IMR-90 (cell line): ENCODE measurements around the gene MMP10. TPM values are rescaled to one million over a fixed set of nuclear protein-coding genes. Genes with fewer than 3 reads are reported as not detected.

ENCODE experiments used
- ATAC-seq: fragments of 200-7000 bp; cut with Tn5 transposase; 2 replicates; pipeline ENCODE4 v1.9.1; 2020; ENCODE audit warnings: low read depth, mild to moderate bottlenecking, moderate library complexity
- BruUV-seq: library from RNA; stranded (reverse); fragments of 400-500 nt; replicated peaks from 2 replicates; lab custom pipeline; 2021; lab: Mats Ljungman, UMichigan
- CTCF ChIA-PET: fragments of 300-600 bp; formaldehyde crosslinking; extraction: SDS; loops from one replicate; lab custom pipeline; 2021; ENCODE audit warnings: antibody characterized with exemption; lab: Yijun Ruan, JAX
- POLR2A ChIA-PET: fragments of 300-600 bp; sonication (Branson Sonifier 250); formaldehyde crosslinking; loops from one replicate; lab custom pipeline; 2022; ENCODE audit warnings: antibody characterized with exemption; ENCODE audit not compliant: unreplicated experiment; lab: Charles Lee
- DNase-seq: peaks from one replicate; pipeline ENCODE4 v3.0.0; 2013
- H2AFZ ChIP-seq: replicated peaks from 2 replicates; pipeline ENCODE3; 2013; ENCODE audit warnings: low read length, mild to moderate bottlenecking; ENCODE audit not compliant: poor library complexity
- H2AK5ac ChIP-seq: 2 replicates; pipeline ENCODE4 v1.6.1; 2013; ENCODE audit warnings: low read depth, low read length, inconsistent platforms
- H2AK9ac ChIP-seq: replicated peaks from 2 replicates; pipeline ENCODE3; 2013; ENCODE audit warnings: mild to moderate bottlenecking, low read depth, low read length, moderate library complexity; ENCODE audit not compliant: poor library complexity
- H2BK120ac ChIP-seq: 2 replicates; pipeline ENCODE4 v1.6.1; 2013; ENCODE audit warnings: low read depth, low read length, inconsistent platforms
- H2BK15ac ChIP-seq: 3 replicates; pipeline ENCODE4 v1.6.1; 2013; ENCODE audit warnings: low read depth, low read length, inconsistent platforms
- H2BK20ac ChIP-seq: 2 replicates; pipeline ENCODE4 v1.6.1; 2013; ENCODE audit warnings: low read depth, mild to moderate bottlenecking, inconsistent platforms, low read length, moderate library complexity
- H2BK5ac ChIP-seq: 2 replicates; pipeline ENCODE4 v1.6.1; 2013; ENCODE audit warnings: mild to moderate bottlenecking, low read depth, low read length, inconsistent platforms; ENCODE audit not compliant: poor library complexity, severe bottlenecking
- H3K14ac ChIP-seq: replicated peaks from 2 replicates; pipeline ENCODE4 v1.6.1; 2013; ENCODE audit warnings: low read depth, low read length, inconsistent platforms
- H3K18ac ChIP-seq: 2 replicates; pipeline ENCODE4 v1.6.1; 2013; ENCODE audit warnings: low read depth, low read length, control low read depth
- H3K23ac ChIP-seq: 2 replicates; pipeline ENCODE4 v1.6.1; 2013; ENCODE audit warnings: low read depth, low read length, inconsistent platforms
- H3K27ac ChIP-seq: 2 replicates; pipeline ENCODE4 v1.5.1; 2013; ENCODE audit warnings: mild to moderate bottlenecking, control low read depth, low read length; ENCODE audit not compliant: insufficient read depth
- H3K27me3 ChIP-seq: 2 replicates; pipeline ENCODE4 v1.6.1; 2013; ENCODE audit warnings: low read length; ENCODE audit not compliant: control insufficient read depth, insufficient read depth
- H3K36me3 ChIP-seq: 2 replicates; pipeline ENCODE4 v1.6.1; 2013; ENCODE audit warnings: low read length, mixed read lengths; ENCODE audit not compliant: control insufficient read depth, insufficient read depth
- H3K4ac ChIP-seq: 2 replicates; pipeline ENCODE4 v1.6.1; 2013; ENCODE audit warnings: low read depth, low read length, inconsistent platforms
- H3K4me1 ChIP-seq: 2 replicates; pipeline ENCODE4 v1.6.1; 2013; ENCODE audit warnings: low read length, mixed read lengths; ENCODE audit not compliant: control insufficient read depth, insufficient read depth
- H3K4me2 ChIP-seq: 2 replicates; pipeline ENCODE4 v1.6.1; 2013; ENCODE audit warnings: low read depth, mild to moderate bottlenecking, control low read depth, low read length, moderate library complexity
- H3K4me3 ChIP-seq: 2 replicates; pipeline ENCODE4 v1.5.1; 2013; ENCODE audit warnings: low read depth, mild to moderate bottlenecking, control low read depth, low read length, moderate library complexity; ENCODE audit not compliant: insufficient read depth
- H3K56ac ChIP-seq: 2 replicates; pipeline ENCODE4 v1.6.1; 2013; ENCODE audit warnings: low read length, inconsistent platforms; ENCODE audit not compliant: insufficient read depth; ENCODE audit errors: extremely low read depth
- H3K79me1 ChIP-seq, 2 experiments: 2 replicates each; pipeline ENCODE4 v1.6.1; 2013; ENCODE audit warnings: low read length in 2 of 2, inconsistent platforms in 1 of 2, low read depth in 1 of 2
- H3K9ac ChIP-seq: 2 replicates; pipeline ENCODE4 v1.6.1; 2013; ENCODE audit warnings: low read depth, low read length, control low read depth
- H3K9me1 ChIP-seq: 2 replicates; pipeline ENCODE4 v1.6.1; 2013; ENCODE audit warnings: low read length, inconsistent platforms; ENCODE audit not compliant: insufficient read depth
- H3K9me3 ChIP-seq: 2 replicates; pipeline ENCODE4 v1.6.1; 2013; ENCODE audit warnings: low read length; ENCODE audit not compliant: control insufficient read depth, insufficient read depth
- H4K20me1 ChIP-seq: 2 replicates; pipeline ENCODE4 v1.6.1; 2013; ENCODE audit warnings: low read length, inconsistent platforms; ENCODE audit not compliant: insufficient read depth
- H4K5ac ChIP-seq: 2 replicates; pipeline ENCODE4 v1.6.1; 2013; ENCODE audit warnings: mild to moderate bottlenecking, low read depth, low read length, control low read depth
- H4K8ac ChIP-seq, 2 experiments: 2 replicates each; pipeline ENCODE4 v1.6.1; 2013; ENCODE audit warnings: low read depth in 2 of 2, low read length in 2 of 2, control low read depth in 1 of 2, inconsistent platforms in 1 of 2
- H4K91ac ChIP-seq: 2 replicates; pipeline ENCODE4 v1.6.1; 2013; ENCODE audit warnings: low read depth, low read length, inconsistent platforms; ENCODE audit not compliant: insufficient read depth
- BHLHE40 ChIP-seq: fragments of 150-350 bp; IDR thresholded peaks from 2 replicates; pipeline ENCODE4 v1.6.1; 2016; ENCODE audit warnings: mild to moderate bottlenecking, low read depth, low read length
- CEBPB ChIP-seq: IDR thresholded peaks from 2 replicates; pipeline ENCODE4 v1.6.1; 2012; ENCODE audit warnings: low read depth, low read length, improper control_type of control experiment
- CHD1 ChIP-seq: IDR thresholded peaks from 2 replicates; pipeline ENCODE4 v1.6.1; 2012; ENCODE audit warnings: low read depth, low read length, improper control_type of control experiment
- FOS ChIP-seq: fragments of 150-350 bp; IDR thresholded peaks from 2 replicates; pipeline ENCODE4 v1.6.1; 2016; ENCODE audit warnings: low read depth, low read length
- MAFK ChIP-seq: IDR thresholded peaks from 2 replicates; pipeline ENCODE4 v1.6.1; 2012; ENCODE audit warnings: low read depth, low read length, improper control_type of control experiment
- MAZ ChIP-seq: IDR thresholded peaks from 2 replicates; pipeline ENCODE4 v1.6.1; 2012; ENCODE audit warnings: low read depth, mild to moderate bottlenecking, low read length, improper control_type of control experiment, moderate library complexity, borderline replicate concordance
- MXI1 ChIP-seq: IDR thresholded peaks from 2 replicates; pipeline ENCODE4 v1.6.1; 2012; ENCODE audit warnings: low read depth, mild to moderate bottlenecking, low read length, moderate library complexity, borderline replicate concordance
- NFE2L2 ChIP-seq: fragments of 150-350 bp; IDR thresholded peaks from 2 replicates; pipeline ENCODE4 v1.6.1; 2016; ENCODE audit warnings: low read depth, mild to moderate bottlenecking, low read length
- POLR2A ChIP-seq: IDR thresholded peaks from 2 replicates; pipeline ENCODE4 v1.6.1; 2012; ENCODE audit warnings: mild to moderate bottlenecking, low read depth, low read length
- RAD21 ChIP-seq: IDR thresholded peaks from 2 replicates; pipeline ENCODE4 v1.6.1; 2012; ENCODE audit warnings: low read length, improper control_type of control experiment
- RCOR1 ChIP-seq: IDR thresholded peaks from 2 replicates; pipeline ENCODE4 v1.6.1; 2012; ENCODE audit warnings: mild to moderate bottlenecking, low read length, improper control_type of control experiment; ENCODE audit not compliant: insufficient replicate concordance
- RFX5 ChIP-seq: IDR thresholded peaks from 2 replicates; pipeline ENCODE4 v1.8.0; 2012; ENCODE audit warnings: low read depth, mild to moderate bottlenecking, low read length, moderate library complexity
- SMC3 ChIP-seq: fragments of 150-350 bp; IDR thresholded peaks from 2 replicates; pipeline ENCODE4 v1.6.1; 2016; ENCODE audit warnings: low read depth, mild to moderate bottlenecking, antibody characterized with exemption, low read length, moderate library complexity
- WGBS, 2 experiments: methylation state at CpG; one replicate each; pipeline versions ENCODE4 v1.1.5 to v1.1.7; 2013; ENCODE audit warnings: missing lambda C conversion rate in 2 of 2; ENCODE audit not compliant: insufficient read length in 1 of 2; ENCODE audit errors: extremely low coverage in 2 of 2; 5-methylcytosine and 5-hydroxymethylcytosine counted together
- dilution Hi-C: fragments of 300-500 bp; cut with HindIII; formaldehyde crosslinking; loops from one replicate; pipeline ENCODE4 v1.14.3; 2018; ENCODE audit warnings: low sequenced_read_pairs; ENCODE audit not compliant: unreplicated experiment
- in situ Hi-C: fragments of 300-500 bp; cut with MboI; formaldehyde crosslinking; loops from 3 replicates; pipeline ENCODE4 v1.14.3; 2019; ENCODE audit warnings: low sequenced_read_pairs, inconsistent platforms, mixed read lengths
- intact Hi-C: fragments of 100-400 bp; cut with micrococcal nuclease; formaldehyde crosslinking; loops from 2 replicates; pipeline ENCODE4 v1.10.0; 2022
- polyA plus RNA-seq, 3 experiments: library from polyadenylated mRNA; depleted of rRNA; stranded (reverse); fragments of >200 nt; gene quantifications; 2 replicates each; pipeline ENCODE4 v1.2.3, GENCODE V29; 2012; ENCODE audit warnings: low replicate concordance in 1 of 3
- total RNA-seq: library from RNA; depleted of rRNA; stranded (reverse); fragments of >200 nt; gene quantifications from 2 replicates; pipeline ENCODE4 v1.2.3, GENCODE V29; 2012
- TF ChIP-seq, protein P1 (sequence below): conservative IDR thresholded peaks from 2 replicates; pipeline ENCODE4 v1.5.1; 2012; ENCODE audit warnings: mild to moderate bottlenecking, low read depth, low read length, improper control_type of control experiment
- TF ChIP-seq, protein P2 (sequence below): fragments of 150-350 bp; IDR thresholded peaks from 2 replicates; pipeline ENCODE4 v1.6.1; 2017; ENCODE audit warnings: mild to moderate bottlenecking, antibody characterized with exemption, low read length, low read depth
- TF ChIP-seq, protein P3 (sequence below): fragments of 150-350 bp; IDR thresholded peaks from 2 replicates; pipeline ENCODE4 v1.6.1; 2016; ENCODE audit warnings: low read depth, mild to moderate bottlenecking, low read length, moderate library complexity, borderline replicate concordance

The MMP10 gene
- total and polyA plus RNA-seq, 2 of the 4 experiments (the other 2 are of a cell fraction), result not detected

DNA sequence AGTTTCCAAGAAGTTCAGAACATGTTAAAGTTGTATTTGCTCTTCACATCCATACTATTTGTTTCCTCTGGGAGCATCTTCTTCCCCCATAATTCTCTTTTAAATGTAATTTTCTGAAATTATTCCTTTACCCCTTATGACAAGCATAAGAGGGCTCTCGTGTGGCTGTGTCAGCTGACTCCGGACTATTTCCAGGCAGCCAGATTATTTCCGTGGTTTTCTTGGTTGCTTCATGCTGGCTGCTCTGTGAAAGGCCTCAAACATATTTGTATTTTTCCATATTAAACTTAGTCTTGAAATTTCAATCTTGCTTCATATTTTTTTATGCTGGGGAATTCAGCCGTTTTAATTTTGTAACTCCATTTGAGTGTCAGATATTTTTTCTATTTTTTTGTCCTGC, 20.3 kb upstream of the MMP10 start:
- POLR2A ChIA-PET, result no interaction called here
- H3K4me1 ChIP-seq, result peaks cover 5% of the 10 kb centered on the region

More for the DNA sequence above, 20.3 kb upstream of the MMP10 start:
- intact Hi-C loops, result no loop called here
- Histone ChIP-seq H3K36me3 (no peaks in the 10 kb centered on the region), H4K5ac (no peak overlapping the region), H3K56ac (no peak overlapping the region), H3K4ac (no peak overlapping the region), H2BK20ac (no peak overlapping the region), H4K91ac (no peak overlapping the region), H3K79me1 (no peaks in the 10 kb centered on the region), H2BK15ac (no peak overlapping the region), H3K9me3 (no peaks in the 10 kb centered on the region), H3K18ac (no peak overlapping the region), H4K8ac (no peak overlapping the region), H3K4me2 (no peak overlapping the region), H3K9me1 (peaks cover 9% of the 10 kb centered on the region), H3K27me3 (no peaks in the 10 kb centered on the region), H2AK5ac (no peak overlapping the region), H3K27ac (no peak overlapping the region), H3K23ac (no peak overlapping the region), H3K14ac (no peak overlapping the region), H3K9ac (no peak overlapping the region), H2AK9ac (no peak overlapping the region), H4K20me1 (no peaks in the 10 kb centered on the region), H3K4me3 (no peak overlapping the region), H2BK5ac (no peak overlapping the region), H2BK120ac (no peak overlapping the region), H2AFZ (no peak overlapping the region)
- WGBS, 2 experiments, result no CpG with 5 or more reads among the region's 4 CpGs
- ATAC-seq (no peak), DNase-seq (no peak)
- CTCF ChIA-PET, result no interaction called here
- dilution Hi-C loops, result no loop called here
- TF ChIP-seq, protein P1, sequence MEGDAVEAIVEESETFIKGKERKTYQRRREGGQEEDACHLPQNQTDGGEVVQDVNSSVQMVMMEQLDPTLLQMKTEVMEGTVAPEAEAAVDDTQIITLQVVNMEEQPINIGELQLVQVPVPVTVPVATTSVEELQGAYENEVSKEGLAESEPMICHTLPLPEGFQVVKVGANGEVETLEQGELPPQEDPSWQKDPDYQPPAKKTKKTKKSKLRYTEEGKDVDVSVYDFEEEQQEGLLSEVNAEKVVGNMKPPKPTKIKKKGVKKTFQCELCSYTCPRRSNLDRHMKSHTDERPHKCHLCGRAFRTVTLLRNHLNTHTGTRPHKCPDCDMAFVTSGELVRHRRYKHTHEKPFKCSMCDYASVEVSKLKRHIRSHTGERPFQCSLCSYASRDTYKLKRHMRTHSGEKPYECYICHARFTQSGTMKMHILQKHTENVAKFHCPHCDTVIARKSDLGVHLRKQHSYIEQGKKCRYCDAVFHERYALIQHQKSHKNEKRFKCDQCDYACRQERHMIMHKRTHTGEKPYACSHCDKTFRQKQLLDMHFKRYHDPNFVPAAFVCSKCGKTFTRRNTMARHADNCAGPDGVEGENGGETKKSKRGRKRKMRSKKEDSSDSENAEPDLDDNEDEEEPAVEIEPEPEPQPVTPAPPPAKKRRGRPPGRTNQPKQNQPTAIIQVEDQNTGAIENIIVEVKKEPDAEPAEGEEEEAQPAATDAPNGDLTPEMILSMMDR, result no peak
- TF ChIP-seq RCOR1, result no peak
- no peak for TF ChIP-seq CHD1
- TF ChIP-seq, protein P2, sequence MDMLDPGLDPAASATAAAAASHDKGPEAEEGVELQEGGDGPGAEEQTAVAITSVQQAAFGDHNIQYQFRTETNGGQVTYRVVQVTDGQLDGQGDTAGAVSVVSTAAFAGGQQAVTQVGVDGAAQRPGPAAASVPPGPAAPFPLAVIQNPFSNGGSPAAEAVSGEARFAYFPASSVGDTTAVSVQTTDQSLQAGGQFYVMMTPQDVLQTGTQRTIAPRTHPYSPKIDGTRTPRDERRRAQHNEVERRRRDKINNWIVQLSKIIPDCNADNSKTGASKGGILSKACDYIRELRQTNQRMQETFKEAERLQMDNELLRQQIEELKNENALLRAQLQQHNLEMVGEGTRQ, result no peak
- TF ChIP-seq, protein P3, sequence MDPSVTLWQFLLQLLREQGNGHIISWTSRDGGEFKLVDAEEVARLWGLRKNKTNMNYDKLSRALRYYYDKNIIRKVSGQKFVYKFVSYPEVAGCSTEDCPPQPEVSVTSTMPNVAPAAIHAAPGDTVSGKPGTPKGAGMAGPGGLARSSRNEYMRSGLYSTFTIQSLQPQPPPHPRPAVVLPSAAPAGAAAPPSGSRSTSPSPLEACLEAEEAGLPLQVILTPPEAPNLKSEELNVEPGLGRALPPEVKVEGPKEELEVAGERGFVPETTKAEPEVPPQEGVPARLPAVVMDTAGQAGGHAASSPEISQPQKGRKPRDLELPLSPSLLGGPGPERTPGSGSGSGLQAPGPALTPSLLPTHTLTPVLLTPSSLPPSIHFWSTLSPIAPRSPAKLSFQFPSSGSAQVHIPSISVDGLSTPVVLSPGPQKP, result no peak
- TF ChIP-seq MXI1, result no peak
- TF ChIP-seq POLR2A, result no peak
- no peak for TF ChIP-seq CEBPB
- no peak for TF ChIP-seq FOS
- no peak for TF ChIP-seq RAD21
- TF ChIP-seq BHLHE40, result no peak
- TF ChIP-seq RFX5, result no peak
- TF ChIP-seq MAZ, result no peak
- no peak for TF ChIP-seq SMC3
- TF ChIP-seq NFE2L2, result no peak
- no peak for TF ChIP-seq MAFK
- in situ Hi-C loops, result no loop called here
- no TSS peak for BruUV-seq
